HEK293T (cell line): ENCODE measurements around the gene IGF2BP1.

Experiments
- FOXK2 ChIP-seq: fragments of 450-650 bp; IDR thresholded peaks from 2 replicates; pipeline ENCODE4 v1.6.1; 2016; ENCODE audit warnings: mild to moderate bottlenecking
- NFRKB ChIP-seq: fragments of 450-650 bp; IDR thresholded peaks from 2 replicates; pipeline ENCODE4 v1.6.1; 2016; ENCODE audit warnings: mild to moderate bottlenecking, moderate library complexity
- SP1 ChIP-seq: fragments of 450-650 bp; IDR thresholded peaks from 2 replicates; pipeline ENCODE4 v1.6.1; 2017

DNA sequence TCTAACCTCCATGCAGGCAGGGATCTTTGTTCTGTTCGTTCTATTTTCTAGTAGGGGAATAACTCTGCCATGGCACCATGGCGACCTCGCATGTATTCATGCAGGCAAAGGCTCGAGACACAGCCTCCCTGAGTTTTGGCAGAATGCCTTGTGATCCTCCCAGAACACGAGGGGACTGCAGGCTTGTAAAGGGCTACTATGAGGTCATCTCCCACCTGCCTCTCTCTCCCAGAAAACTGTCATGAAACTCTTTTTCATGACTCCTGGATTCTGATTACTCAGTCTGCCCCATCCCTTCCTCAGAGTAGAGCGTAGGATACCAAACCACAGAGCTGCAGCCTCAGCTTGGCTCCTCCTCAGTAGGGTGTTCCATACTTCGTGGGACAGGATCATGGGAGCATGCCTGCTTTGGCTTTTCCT is 64.3 kb downstream of the IGF2BP1 start:
- TF ChIP-seq NFRKB = no peak
- no peak for TF ChIP-seq SP1
- TF ChIP-seq FOXK2 = no peak
